ENCODE measurements around the gene PDIA5.

The PDIA5 gene

DNA sequence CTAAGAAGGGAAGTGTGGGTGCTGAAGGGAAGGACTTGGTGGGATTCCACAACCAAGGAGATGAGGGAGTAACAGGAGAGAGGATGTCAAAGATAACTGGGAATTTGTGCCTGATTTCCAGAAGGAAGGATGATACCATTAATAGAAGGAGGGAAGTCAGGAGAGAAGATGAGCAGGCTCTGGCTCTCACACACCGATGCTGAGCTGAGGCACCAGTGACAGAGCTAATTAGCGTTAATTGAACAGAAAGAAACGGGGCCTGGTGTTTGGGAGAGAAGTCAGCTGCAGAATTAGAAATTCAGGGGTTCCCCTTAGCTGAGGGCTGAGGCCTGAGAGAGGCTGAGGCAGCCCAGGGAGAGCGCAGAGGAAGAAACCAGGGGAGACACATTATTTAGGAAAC, 11.9 kb upstream of the PDIA5 start:
- TF ChIP-seq, protein P1, sequence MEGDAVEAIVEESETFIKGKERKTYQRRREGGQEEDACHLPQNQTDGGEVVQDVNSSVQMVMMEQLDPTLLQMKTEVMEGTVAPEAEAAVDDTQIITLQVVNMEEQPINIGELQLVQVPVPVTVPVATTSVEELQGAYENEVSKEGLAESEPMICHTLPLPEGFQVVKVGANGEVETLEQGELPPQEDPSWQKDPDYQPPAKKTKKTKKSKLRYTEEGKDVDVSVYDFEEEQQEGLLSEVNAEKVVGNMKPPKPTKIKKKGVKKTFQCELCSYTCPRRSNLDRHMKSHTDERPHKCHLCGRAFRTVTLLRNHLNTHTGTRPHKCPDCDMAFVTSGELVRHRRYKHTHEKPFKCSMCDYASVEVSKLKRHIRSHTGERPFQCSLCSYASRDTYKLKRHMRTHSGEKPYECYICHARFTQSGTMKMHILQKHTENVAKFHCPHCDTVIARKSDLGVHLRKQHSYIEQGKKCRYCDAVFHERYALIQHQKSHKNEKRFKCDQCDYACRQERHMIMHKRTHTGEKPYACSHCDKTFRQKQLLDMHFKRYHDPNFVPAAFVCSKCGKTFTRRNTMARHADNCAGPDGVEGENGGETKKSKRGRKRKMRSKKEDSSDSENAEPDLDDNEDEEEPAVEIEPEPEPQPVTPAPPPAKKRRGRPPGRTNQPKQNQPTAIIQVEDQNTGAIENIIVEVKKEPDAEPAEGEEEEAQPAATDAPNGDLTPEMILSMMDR (IDR thresholded peaks at IDR 0.05) = no peak

DNA sequence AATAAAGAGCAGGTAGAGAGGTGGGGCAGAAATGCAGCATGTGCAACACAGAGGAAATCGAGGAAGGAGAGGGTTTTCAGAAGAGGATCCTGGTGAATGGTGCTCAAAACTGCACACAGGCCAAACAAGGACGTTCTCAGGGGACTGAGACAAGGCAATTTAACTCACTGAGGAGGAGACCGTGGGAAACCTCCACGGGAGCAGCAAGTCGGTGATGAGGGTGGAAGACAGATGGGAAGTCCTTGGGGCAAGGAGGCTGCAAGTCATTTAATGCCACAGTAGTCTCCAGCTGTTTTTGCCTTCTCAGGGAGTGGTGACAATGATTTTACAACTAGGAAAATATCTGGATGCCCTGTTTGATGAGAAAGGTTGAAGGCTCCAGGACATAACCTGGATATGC, 11.5 kb upstream of the PDIA5 start:
- TF ChIP-seq, protein P1 (IDR thresholded peaks at IDR 0.05) = no peak

DNA sequence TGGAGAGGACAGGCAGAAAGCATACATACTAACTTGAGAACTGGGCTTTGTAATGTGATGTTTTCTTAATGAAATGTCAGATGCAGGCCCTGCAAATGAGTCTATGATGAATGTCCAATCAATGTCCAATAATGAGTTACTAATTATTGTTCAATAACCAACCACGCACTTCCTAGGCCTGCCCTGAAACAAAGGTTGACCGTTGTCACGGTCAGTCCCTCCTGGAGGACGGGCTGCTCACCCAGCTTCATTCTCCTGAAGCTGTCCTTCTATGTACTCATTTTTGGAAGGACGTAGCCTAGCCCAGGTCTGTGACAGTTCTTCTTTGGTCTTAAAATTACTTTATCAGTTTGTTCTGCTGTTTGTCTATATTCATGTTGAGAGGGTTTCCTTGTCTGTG, 8.3 kb upstream of the PDIA5 start:
- TF ChIP-seq, protein P1 (IDR thresholded peaks at IDR 0.05) = no peak

DNA sequence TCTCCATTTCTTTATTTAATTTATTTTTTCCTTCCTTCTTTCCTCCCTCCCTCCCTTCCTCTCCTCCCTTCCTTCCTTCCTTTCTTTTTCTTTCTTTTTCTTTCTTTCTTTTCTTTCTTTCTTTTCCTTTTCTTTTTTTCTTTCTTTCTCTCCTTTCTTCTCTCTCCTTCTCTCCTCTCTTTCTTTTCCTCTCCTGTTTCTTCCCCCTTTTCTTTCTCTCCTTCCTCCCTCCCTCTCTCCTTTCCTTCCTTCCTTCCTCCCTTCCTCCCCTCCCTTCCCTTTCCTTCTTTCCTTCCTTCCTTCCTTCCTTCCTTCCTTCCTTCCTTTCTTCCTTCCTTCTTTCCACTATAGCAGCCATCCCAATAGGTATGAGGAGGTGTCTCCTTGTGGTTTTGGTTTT, 6.8 kb upstream of the PDIA5 start:
- TF ChIP-seq, protein P1 (IDR thresholded peaks at IDR 0.05) = no peak

DNA sequence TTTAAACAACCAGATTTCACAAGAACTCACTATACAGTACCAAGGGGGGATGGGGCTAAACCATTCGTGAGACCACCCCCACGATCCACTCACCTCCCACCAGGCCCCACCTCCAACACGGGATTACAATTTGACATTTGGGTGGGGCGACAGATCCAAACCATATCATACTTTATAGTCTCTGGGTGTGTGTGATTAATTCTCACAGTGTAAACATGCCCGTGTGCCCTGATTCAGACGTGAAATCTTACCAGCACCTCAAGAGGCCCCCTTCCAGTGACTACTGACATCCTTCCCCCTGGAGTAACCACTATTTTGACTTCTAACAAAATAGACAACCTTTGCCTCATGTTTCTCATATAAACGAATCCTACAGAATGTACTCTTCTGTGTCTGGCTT, 5.0 kb upstream of the PDIA5 start:
- TF ChIP-seq, protein P1 (IDR thresholded peaks at IDR 0.05) = no peak

DNA sequence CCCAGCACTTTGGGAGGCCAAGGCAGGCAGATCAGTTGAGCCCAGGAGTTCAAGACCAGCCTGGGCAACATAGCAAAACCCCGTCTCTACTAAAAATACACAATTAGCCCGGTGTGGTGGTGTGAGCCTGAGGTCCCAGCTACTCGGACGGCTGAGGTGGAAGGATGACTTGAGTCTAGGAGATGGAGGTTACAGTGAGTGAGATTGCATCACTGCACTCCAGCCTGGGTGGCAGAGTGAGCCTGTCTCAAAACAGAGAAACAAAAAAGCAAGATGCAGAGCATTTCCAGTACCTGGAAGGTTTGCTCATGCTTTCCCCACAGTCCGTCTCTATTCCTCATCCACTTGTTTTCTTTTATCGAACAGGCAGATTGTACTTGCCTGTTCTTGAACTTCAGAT, 3.8 kb upstream of the PDIA5 start:
- TF ChIP-seq, protein P1 (IDR thresholded peaks at IDR 0.05) = no peak

DNA sequence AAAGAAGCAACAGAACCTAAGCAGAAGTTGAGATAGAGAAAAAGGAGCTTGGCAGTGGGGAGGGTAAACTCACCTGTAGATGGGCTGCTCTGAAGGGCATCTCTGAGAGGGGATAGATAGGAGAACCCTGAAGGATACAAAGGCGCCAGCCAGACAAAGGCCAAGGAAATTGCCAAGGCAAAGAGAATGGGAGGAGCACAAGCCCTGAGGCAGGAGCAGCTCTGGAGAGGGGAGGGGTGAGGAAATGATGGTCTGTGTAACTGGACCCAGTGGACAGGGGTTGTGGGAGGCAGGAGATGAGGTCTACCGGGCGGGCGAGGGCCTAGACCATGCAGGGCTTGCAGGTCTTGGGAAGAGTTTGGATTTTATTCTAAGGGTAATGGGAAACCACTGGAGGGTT, 2.3 kb upstream of the PDIA5 start:
- TF ChIP-seq, protein P1 (IDR thresholded peaks at IDR 0.05) = no peak

DNA sequence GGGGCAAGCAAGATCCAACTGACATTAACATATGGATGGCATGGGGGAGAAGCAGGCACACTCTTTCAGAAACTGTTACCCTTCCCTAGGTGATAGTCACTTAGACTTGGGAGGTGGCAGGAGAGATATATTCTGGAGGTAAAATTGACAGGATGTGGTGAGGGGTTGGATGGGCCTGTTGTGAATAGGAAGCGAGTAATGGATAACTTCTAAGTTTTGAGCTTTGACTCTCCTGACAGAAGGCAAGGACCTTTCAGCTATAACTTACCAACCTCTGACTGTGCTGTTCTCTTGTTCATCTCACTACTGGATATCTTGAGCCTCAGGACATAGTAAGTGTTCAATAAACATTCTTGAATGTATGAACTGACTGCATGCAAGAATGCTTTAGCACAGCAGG, 1.9 kb upstream of the PDIA5 start:
- TF ChIP-seq, protein P1 (IDR thresholded peaks at IDR 0.05) = no peak
